Stimulated activated CD8-positive, alpha-beta memory T cell treated with anti-CD3 and anti-CD28 coated beads, Interleukin-7, amount 100 ng/mL, for 4 hours (primary cell): ENCODE measurements around the gene ARAP1.

ENCODE experiments used
- DNase-seq, 2 donors: peaks; one replicate each; pipeline ENCODE4 v3.0.0-alpha.2; 2020; ENCODE audit warnings: low read depth in 2 of 2

ARAP1 gene

DNA sequence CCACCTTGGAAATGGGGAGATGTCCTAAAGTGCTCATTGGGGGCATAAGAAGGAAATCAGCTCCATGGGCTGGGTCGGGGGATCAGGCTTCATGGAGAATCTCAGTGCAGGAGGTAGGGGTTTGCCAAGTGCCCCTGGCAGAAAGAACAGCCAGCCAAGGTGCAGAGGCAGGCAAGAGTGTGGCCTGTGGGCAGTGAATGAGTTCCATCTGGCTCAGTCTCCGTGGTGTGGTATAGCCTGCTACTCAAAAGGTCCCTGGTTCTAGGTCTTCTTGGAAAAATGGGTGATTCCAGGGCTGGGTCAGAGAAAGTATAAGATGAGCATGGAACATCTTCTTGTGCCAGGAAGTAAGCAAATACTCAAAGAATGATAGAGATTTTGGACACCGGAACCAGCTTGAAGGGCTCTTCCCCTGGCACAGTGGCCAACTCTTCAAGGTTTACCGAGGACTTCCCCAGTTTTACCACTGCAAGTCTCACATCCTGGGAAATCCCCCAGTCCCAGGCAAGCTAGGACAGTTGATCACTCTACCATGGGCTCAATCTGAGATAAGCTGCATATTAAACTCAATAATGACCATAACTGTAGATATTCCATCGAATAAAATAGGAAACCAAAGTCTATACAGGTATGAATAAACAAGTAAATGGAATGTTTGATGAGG is 10.6 kb upstream of the ARAP1 start:
- DNase-seq = no peak

- DNase-seq = no peak
Measured at GRCh38 chr11:72760539-72761405, 8.6 kb upstream of the ARAP1 start.

DNA sequence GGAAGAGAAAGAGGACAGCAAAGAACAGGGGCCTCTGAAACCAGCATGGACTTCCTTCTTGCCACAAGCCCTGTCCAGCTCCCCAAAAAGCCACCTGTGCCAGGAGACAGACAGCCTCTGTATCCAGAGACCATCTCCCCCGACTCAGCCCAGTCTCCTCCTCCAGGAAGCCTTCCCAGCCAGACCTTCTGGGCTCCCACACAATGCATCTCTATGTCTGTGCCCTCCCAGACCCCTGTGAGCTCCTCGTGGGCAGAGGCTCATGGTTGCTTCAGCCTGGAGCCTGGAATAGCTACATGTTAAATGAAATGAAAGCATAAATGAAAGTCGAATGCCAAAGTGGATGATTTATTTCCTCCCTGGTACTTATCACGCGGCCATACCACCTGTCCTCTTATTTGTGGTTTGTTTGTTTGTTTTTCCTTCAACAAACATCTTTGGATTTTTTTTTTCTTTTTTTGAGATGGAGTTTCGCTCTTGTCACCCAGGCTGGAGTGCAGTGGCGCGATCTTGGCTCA is 7.3 kb upstream of the ARAP1 start:
- DNase-seq = no peak

GRCh38 chr11:72758690-72759389 is 6.6 kb upstream of the ARAP1 start:
- no peak for DNase-seq

DNA sequence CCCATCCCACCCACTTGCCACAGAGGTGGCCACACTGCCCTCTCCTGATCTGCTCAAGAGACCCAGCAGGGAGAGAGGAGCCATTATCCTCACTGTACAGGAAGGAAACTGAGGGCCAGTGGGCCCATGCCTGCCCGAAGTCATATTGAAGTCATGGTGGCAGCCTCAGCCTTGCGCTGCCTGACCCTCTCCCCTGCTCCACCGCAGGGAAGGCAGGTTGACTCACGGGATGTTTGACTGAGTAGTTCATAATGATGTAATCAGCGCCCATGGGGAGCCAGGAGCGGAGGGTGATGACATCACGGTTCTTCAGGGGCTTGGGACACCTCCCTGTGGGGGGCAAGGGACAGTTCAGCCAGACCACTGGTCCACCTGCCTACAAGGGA is 6.1 kb upstream of the ARAP1 start:
- no peak for DNase-seq

GRCh38 chr11:72755713-72756285 is 3.6 kb upstream of the ARAP1 start:
- no peak for DNase-seq

- no peak for DNase-seq
Measured at GRCh38 chr11:72754544-72755155, 2.4 kb upstream of the ARAP1 start.

DNA sequence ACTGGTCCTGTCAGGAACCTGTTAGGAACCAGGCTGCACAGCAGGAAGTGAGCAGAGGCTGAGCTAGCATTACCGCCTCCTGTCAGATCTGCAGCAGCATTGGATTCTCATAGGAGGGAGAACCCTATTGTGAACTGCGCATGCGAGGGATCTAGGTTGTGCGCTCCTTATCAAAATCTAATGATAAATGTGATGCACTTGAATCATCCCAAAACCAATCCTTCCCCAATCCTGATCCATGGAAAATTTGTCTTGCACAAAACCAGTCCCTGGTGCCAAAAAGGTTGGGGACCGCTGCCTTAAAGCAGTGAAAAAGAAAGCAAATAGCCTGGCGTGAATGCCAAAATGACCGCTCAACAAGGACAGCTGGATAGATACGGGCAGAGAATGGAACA is 1.9 kb upstream of the ARAP1 start:
- DNase-seq = no peak

GRCh38 chr11:72753341-72754148 is 1.3 kb upstream of the ARAP1 start:
- DNase-seq = no peak

DNA sequence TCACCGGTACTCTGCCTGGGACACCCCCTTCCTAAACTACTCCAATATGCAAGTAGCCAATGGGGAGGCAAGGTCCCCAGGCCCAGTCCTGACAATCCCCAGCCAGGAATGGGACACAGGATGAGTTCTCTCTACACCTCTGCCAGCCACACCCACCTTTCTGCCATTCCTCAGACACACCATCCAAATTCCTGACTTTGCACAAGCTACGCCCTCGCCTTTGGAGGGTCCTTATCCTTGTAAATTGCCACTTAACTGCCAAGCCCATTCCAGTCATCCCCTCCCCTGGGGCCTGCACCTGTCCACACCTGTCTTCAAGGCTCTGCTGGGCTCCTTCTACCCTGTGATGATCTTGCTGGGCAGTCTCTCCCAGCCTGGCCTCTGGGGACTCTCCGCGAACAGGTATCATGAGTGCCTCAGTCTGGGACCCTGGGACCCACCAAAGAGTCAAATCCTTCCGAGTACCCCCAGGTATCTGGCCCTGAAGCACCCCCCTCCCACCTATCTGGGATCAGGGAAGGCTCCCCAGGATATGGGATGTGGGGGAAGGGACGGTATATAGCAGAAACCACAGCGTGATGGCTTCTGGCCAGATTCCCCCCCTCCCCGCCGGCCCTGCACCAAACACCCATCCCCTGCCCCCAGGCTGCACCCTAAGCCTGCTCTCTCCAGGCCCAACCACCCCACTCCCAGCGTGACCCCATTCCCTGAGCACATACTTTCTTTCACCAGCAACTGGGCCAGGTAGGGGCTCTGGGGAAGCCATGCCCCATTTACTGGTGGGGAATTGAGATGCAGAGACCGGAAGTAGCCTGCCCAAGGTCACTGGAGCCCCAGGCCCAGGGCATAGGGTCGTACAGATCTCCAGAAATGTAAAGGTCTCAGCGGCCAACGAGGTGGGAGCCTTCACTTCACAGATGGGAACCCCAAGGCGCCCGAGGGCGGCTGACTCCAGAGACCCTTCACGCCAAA is 806 bp downstream of the ARAP1 start:
- no peak for DNase-seq

DNA sequence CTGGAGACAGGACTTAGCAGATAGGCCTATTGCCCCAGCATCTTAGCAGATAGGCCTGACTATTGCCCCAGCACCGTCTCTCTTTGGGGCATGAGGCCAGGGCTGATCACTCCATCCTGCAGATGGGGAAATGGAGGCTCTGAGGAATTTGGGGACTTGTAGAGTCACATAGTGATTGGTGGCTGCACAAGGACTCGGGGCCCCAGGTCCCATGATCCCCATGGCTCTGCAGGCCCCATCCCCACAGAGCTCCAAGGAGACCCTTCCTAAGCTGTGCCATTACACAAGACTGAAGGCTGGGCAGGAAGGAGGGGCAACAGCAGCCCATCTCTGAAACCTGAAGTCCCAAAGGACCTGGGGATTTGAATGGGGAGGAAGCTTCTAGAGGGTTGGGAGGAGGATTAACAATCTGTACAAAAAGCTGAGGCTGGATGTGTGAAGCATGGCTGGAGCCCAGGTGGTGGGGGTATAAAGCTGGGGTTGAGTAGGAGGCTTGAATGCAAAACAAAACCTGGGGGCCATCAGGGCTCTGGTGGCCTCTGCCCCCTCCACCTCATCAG is 1.6 kb downstream of the ARAP1 start:
- DNase-seq = no peak

DNA sequence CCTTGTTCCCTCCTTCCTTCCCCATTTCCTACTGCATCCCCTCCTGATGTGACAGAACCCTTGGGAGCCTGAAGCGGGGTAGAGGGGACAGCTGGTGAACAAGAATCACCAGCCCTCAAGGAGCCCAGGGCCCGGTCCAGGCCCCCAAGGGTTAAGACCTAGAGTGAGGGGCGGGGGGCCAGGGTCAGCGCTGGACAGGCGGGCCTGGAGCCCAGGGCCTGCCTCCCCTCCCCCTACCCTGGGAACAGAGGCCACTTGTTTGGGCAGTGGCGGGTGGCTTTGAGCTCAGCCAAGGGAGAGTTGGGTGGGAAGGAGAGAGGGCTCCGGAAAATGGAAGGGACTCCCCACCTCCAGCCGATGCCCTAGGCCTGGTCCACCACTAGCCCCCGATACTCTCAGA is 2.1 kb downstream of the ARAP1 start:
- DNase-seq = no peak

- DNase-seq = no peak
Measured at GRCh38 chr11:72747289-72747855, 4.8 kb downstream of the ARAP1 start.

DNA sequence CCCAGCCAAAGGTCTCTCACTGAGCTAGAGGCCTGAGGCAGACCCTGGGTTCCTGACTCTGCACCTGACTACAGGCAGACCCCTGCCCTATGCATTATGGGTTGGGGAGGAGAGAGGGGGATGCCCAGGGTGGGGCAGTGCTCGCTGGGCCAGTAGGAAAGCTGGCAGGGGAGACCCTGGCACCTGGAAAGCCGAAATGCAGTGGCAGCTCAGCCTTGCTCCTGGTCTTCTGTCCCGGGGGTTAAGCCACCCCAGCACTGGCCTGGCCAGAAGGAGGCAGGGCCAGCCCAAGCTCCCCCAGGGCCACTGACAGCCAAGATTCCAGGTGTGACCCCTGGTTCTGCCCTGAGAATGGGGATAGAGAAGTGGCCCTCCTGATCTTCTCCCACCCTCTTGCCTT is 5.4 kb downstream of the ARAP1 start:
- DNase-seq = no peak

- no peak for DNase-seq
Measured at GRCh38 chr11:72745925-72746550, 6.2 kb downstream of the ARAP1 start.

DNA sequence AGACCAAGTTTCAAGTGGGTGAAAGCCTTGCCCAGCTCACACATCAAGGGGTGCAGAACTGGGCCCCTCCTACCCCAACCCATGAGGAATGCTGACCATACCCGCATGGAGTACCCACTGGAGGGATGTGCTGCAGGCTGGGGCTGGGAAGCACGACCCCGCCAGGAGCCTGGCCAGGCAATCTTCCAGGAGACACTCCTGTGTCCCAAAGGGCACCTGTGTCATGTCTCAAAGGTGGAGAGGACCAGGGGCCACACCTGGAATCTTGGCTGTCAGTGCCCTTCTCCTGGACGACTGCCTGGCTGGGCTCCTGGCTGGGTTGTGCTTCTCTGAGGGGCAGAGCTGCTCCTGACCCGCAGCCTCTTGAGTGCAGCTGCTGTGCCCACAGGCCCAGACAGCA is 6.7 kb downstream of the ARAP1 start:
- DNase-seq = no peak

- no peak for DNase-seq
Measured at GRCh38 chr11:72744474-72744873, 7.7 kb downstream of the ARAP1 start.
